B cell (primary cell): ENCODE data around the gene CDKAL1.

Experiments used
- CTCF ChIP-seq: fragments of 200-600 bp; IDR thresholded peaks from one replicate; pipeline ENCODE4 v1.8.0; 2022; ENCODE audit warnings: antibody characterized with exemption, mild to moderate bottlenecking
- EZH2 ChIP-seq: IDR thresholded peaks from 2 replicates; pipeline ENCODE4 v1.6.1; 2012; ENCODE audit warnings: borderline replicate concordance, low read depth, mild to moderate bottlenecking, moderate library complexity, low read length; ENCODE audit not compliant: insufficient read depth, poor library complexity, severe bottlenecking

- TF ChIP-seq CTCF, result no peak
- TF ChIP-seq EZH2, result no peak
Observed at GRCh38 chr6:20572940-20573339, 38.7 kb downstream of the CDKAL1 start.
